ENCODE measurements around the gene FAM53B. TPM values are rescaled to one million over a fixed set of nuclear protein-coding genes. Genes with fewer than 3 reads are reported as not detected.

FAM53B gene
- total RNA-seq, 1 experiment from 2014 or later = 14.9 TPM

- intact Hi-C loops (cut with micrococcal nuclease) = no loop called here
- Mint-ChIP-seq H3K36me3 (ENCODE audit: insufficient read depth, unreplicated experiment) (peaks cover 14% of the 10 kb centered on the region), H3K4me1 (ENCODE audit: insufficient read depth, unreplicated experiment) (peaks cover 22% of the 10 kb centered on the region), H3K9me3 (ENCODE audit: unreplicated experiment) (no peaks in the 10 kb centered on the region), H3K27ac (ENCODE audit: low read depth, unreplicated experiment) (no peak overlapping the region), H3K4me3 (ENCODE audit: unreplicated experiment) (no peak overlapping the region), H3K27me3 (ENCODE audit: insufficient read depth, unreplicated experiment) (no peaks in the 10 kb centered on the region)
- ChIA-PET CTCF (interaction anchor here (0.7 kb wide), 1 partner anchor 1056 kb away, joined by 3 read pairs; no protein-coding TSS in a partner anchor), POLR2A (no interaction called here)
- no peak for DNase-seq (ENCODE audit: unreplicated experiment)
- TF ChIP-seq, protein P1, sequence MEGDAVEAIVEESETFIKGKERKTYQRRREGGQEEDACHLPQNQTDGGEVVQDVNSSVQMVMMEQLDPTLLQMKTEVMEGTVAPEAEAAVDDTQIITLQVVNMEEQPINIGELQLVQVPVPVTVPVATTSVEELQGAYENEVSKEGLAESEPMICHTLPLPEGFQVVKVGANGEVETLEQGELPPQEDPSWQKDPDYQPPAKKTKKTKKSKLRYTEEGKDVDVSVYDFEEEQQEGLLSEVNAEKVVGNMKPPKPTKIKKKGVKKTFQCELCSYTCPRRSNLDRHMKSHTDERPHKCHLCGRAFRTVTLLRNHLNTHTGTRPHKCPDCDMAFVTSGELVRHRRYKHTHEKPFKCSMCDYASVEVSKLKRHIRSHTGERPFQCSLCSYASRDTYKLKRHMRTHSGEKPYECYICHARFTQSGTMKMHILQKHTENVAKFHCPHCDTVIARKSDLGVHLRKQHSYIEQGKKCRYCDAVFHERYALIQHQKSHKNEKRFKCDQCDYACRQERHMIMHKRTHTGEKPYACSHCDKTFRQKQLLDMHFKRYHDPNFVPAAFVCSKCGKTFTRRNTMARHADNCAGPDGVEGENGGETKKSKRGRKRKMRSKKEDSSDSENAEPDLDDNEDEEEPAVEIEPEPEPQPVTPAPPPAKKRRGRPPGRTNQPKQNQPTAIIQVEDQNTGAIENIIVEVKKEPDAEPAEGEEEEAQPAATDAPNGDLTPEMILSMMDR (IDR thresholded peaks at IDR 0.05; ENCODE audit: unreplicated experiment) = no peak
- no TSS peak for BruUV-seq (replicated peaks)
These were observed 104.5 kb downstream of the FAM53B start for GRCh38 chr10:124639646-124640045.

GRCh38 chr10:124639206-124639605 is 105.0 kb downstream of the FAM53B start:
- Mint-ChIP-seq H3K4me1 (ENCODE audit: insufficient read depth, unreplicated experiment) (peaks cover 22% of the 10 kb centered on the region), H3K27ac (ENCODE audit: low read depth, unreplicated experiment) (no peak overlapping the region), H3K36me3 (ENCODE audit: insufficient read depth, unreplicated experiment) (peaks cover 14% of the 10 kb centered on the region), H3K9me3 (ENCODE audit: unreplicated experiment) (no peaks in the 10 kb centered on the region), H3K27me3 (ENCODE audit: insufficient read depth, unreplicated experiment) (no peaks in the 10 kb centered on the region), H3K4me3 (ENCODE audit: unreplicated experiment) (no peak overlapping the region)
- no TSS peak for BruUV-seq (replicated peaks)
- intact Hi-C loops (cut with micrococcal nuclease) = no loop called here
- ChIA-PET POLR2A (no interaction called here), CTCF (no interaction called here)
- TF ChIP-seq, protein P1 (IDR thresholded peaks at IDR 0.05; ENCODE audit: unreplicated experiment) = no peak
- no peak for DNase-seq (ENCODE audit: unreplicated experiment)

GRCh38 chr10:124637746-124638145 is 106.4 kb downstream of the FAM53B start:
- Mint-ChIP-seq H3K27ac (ENCODE audit: low read depth, unreplicated experiment) (peak overlapping the region; percentile 50), H3K4me1 (ENCODE audit: insufficient read depth, unreplicated experiment) (peaks cover 29% of the 10 kb centered on the region), H3K36me3 (ENCODE audit: insufficient read depth, unreplicated experiment) (peaks cover 14% of the 10 kb centered on the region), H3K4me3 (ENCODE audit: unreplicated experiment) (no peak overlapping the region), H3K27me3 (ENCODE audit: insufficient read depth, unreplicated experiment) (no peaks in the 10 kb centered on the region), H3K9me3 (ENCODE audit: unreplicated experiment) (no peaks in the 10 kb centered on the region)
- BruUV-seq (replicated peaks) = no TSS peak
- DNase-seq (ENCODE audit: unreplicated experiment) = no peak
- TF ChIP-seq, protein P1 (IDR thresholded peaks at IDR 0.05; ENCODE audit: unreplicated experiment) = no peak
- intact Hi-C loops (cut with micrococcal nuclease) = no loop called here
- ChIA-PET POLR2A (interaction anchor here (0.7 kb wide), 1 partner anchor 78 kb away, joined by 4 read pairs; no protein-coding TSS in a partner anchor), CTCF (interaction anchor here (0.8 kb wide), 1 partner anchor 74 kb away, joined by 3 read pairs; no protein-coding TSS in a partner anchor)

DNA sequence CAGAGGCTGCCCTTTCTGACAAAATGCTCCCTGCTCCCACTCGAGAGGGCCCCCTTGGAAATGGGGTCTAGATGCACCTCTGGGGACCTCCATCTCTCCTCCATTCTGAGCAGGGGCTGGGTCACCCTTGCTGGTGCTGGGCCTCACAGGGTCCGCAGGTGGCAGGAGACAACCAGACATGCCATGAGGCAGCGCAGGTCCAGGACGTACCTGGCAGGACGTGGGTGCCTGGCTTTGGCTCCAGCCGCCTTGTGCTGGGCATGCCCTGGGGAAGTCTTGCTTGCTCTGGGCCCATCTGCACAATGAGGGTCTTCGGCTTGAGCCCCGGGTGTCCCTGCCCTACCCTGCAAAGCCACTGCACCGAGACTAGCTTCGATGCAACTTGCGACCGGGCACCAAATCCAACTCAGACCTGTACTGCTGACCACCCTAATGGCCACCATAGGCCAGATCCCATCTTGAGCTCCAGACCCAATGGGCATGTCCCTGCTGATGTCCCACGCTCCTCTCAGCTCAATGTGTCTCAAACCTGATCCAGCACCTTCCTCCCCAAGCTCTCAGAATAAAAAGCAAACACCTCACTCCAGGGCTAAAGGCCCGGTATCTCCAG is 107.0 kb downstream of the FAM53B start:
- peak overlapping the region; percentile 50 for H3K27ac Mint-ChIP-seq (ENCODE audit: low read depth, unreplicated experiment)
- CTCF ChIA-PET = interaction anchor here (0.8 kb wide), 1 partner anchor 74 kb away, joined by 3 read pairs; no protein-coding TSS in a partner anchor

More for the DNA sequence above, 107.0 kb downstream of the FAM53B start:
- POLR2A ChIA-PET = interaction anchor here (0.7 kb wide), 1 partner anchor 78 kb away, joined by 4 read pairs; no protein-coding TSS in a partner anchor
- intact Hi-C loops (cut with micrococcal nuclease) = no loop called here
- Mint-ChIP-seq H3K4me1 (ENCODE audit: insufficient read depth, unreplicated experiment) (peaks cover 30% of the 10 kb centered on the region), H3K4me3 (ENCODE audit: unreplicated experiment) (no peak overlapping the region), H3K36me3 (ENCODE audit: insufficient read depth, unreplicated experiment) (peaks cover 14% of the 10 kb centered on the region), H3K9me3 (ENCODE audit: unreplicated experiment) (no peaks in the 10 kb centered on the region), H3K27me3 (ENCODE audit: insufficient read depth, unreplicated experiment) (no peaks in the 10 kb centered on the region)
- TF ChIP-seq, protein P1 (IDR thresholded peaks at IDR 0.05; ENCODE audit: unreplicated experiment) = no peak
- no TSS peak for BruUV-seq (replicated peaks)
- no peak for DNase-seq (ENCODE audit: unreplicated experiment)

Data from MCF 10A (cell line).